GM12878 (cell line): ENCODE results near the gene RNLS. TPM values are rescaled to one million over a fixed set of nuclear protein-coding genes. Genes with fewer than 3 reads are reported as not detected.

ENCODE experiments used
- ATAC-seq: fragments of 200-7000 bp; cut with Tn5 transposase; 3 replicates; pipeline ENCODE4 v1.9.1; 2020; ENCODE audit warnings: mild to moderate bottlenecking, moderate library complexity
- BruUV-seq: library from RNA; stranded (reverse); fragments of 400-500 nt; replicated peaks from 2 replicates; lab custom pipeline; 2021; lab: Mats Ljungman, UMichigan
- CTCF ChIA-PET: fragments of 300-600 bp; sonication (Branson Sonifier 250); formaldehyde crosslinking; extraction: SDS; loops from one replicate; lab custom pipeline; 2021; ENCODE audit warnings: inconsistent platforms; lab: Yijun Ruan, JAX
- POLR2A ChIA-PET: fragments of 350-600 bp; formaldehyde crosslinking; extraction: SDS; loops from one replicate; lab custom pipeline; 2021; ENCODE audit warnings: inconsistent platforms; lab: Charles Lee
- RAD21 ChIA-PET: fragments of 300-600 bp; sonication (Branson Sonifier 250); formaldehyde crosslinking; loops from one replicate; lab custom pipeline; 2023; ENCODE audit warnings: antibody characterized with exemption; ENCODE audit not compliant: unreplicated experiment; lab: Charles Lee
- SMC1A ChIA-PET: fragments of 300-600 bp; sonication (Branson Sonifier 250); formaldehyde crosslinking; loops from one replicate; lab custom pipeline; 2023; ENCODE audit not compliant: unreplicated experiment, uncharacterized antibody; lab: Charles Lee
- DNase-seq: peaks from one replicate; pipeline ENCODE4 v3.0.0-alpha.2; 2011; ENCODE audit warnings: low read depth, low spot score
- FAIRE-seq: peaks from 3 replicates; lab custom pipeline; 2011; peaks lifted over from hg19 to GRCh38; lab: Jason Lieb, UNC
- H2AFZ ChIP-seq: 2 replicates; pipeline ENCODE4 v1.6.0; 2011; ENCODE audit warnings: low read depth, low read length, control low read depth; ENCODE audit not compliant: control insufficient read depth
- H3K27ac ChIP-seq: 2 replicates; pipeline ENCODE4 v1.5.1; 2011; ENCODE audit warnings: control low read depth; ENCODE audit not compliant: control insufficient read depth, insufficient read depth
- H3K27me3 ChIP-seq, 2 experiments: replicated peaks in 1 of 2; 2 replicates each; pipeline versions ENCODE4 v1.6.0 to v1.6.1; 2011; ENCODE audit warnings: low read length in 1 of 2; ENCODE audit not compliant: control insufficient read depth in 2 of 2, insufficient read depth in 2 of 2
- H3K36me3 ChIP-seq, 2 experiments: 2 replicates each; pipeline ENCODE4 v1.5.1; 2011; ENCODE audit warnings: low read length in 1 of 2; ENCODE audit not compliant: control insufficient read depth in 2 of 2, insufficient read depth in 2 of 2
- H3K4me1 ChIP-seq: 2 replicates; pipeline ENCODE4 v1.6.1; 2011; ENCODE audit warnings: mild to moderate bottlenecking, low read length, moderate library complexity, mixed read lengths; ENCODE audit not compliant: control insufficient read depth, insufficient read depth
- H3K4me2 ChIP-seq: 2 replicates; pipeline ENCODE4 v1.6.0; 2011; ENCODE audit warnings: control low read depth; ENCODE audit not compliant: control insufficient read depth, insufficient read depth
- H3K4me3 ChIP-seq: fragments of 200-600 bp; sonication (generic); 2 replicates; pipeline ENCODE4 v1.5.1; 2016
- H3K79me2 ChIP-seq: 2 replicates; pipeline ENCODE4 v1.6.0; 2011; ENCODE audit warnings: low read length; ENCODE audit not compliant: control insufficient read depth, insufficient read depth
- H3K9ac ChIP-seq: 2 replicates; pipeline ENCODE4 v1.8.0; 2011; ENCODE audit warnings: low read length, control low read depth, mixed read lengths; ENCODE audit not compliant: control insufficient read depth, insufficient read depth
- H3K9me3 ChIP-seq: replicated peaks from 3 replicates; pipeline ENCODE4 v1.5.1; 2011; ENCODE audit warnings: mild to moderate bottlenecking, low read length; ENCODE audit not compliant: control insufficient read depth, insufficient read depth
- H4K20me1 ChIP-seq: 2 replicates; pipeline ENCODE4 v1.6.0; 2011; ENCODE audit not compliant: control insufficient read depth, insufficient read depth
- CREB1 ChIP-seq: IDR thresholded peaks from 2 replicates; pipeline ENCODE4 v1.6.1; 2012; ENCODE audit warnings: low read depth, mild to moderate bottlenecking, inconsistent platforms
- NFIC ChIP-seq: IDR thresholded peaks from 2 replicates; pipeline ENCODE4 v1.6.1; 2012; ENCODE audit warnings: low read depth, mild to moderate bottlenecking, inconsistent platforms, low read length, moderate library complexity
- NR2F1 ChIP-seq: fragments of 450-650 bp; conservative IDR thresholded peaks from 2 replicates; pipeline ENCODE4 v1.6.1; 2017; ENCODE audit warnings: mild to moderate bottlenecking
- PAX8 ChIP-seq: fragments of 450-650 bp; IDR thresholded peaks from 2 replicates; pipeline ENCODE4 v1.6.1; 2017; ENCODE audit warnings: mild to moderate bottlenecking, moderate library complexity
- SUPT20H ChIP-seq: IDR thresholded peaks from 2 replicates; pipeline ENCODE4 v1.6.1; 2011; ENCODE audit warnings: low read depth, mild to moderate bottlenecking, low read length, moderate library complexity, borderline replicate concordance; ENCODE audit not compliant: control insufficient read depth
- TCF7 ChIP-seq: IDR thresholded peaks from 2 replicates; pipeline ENCODE4 v1.6.1; 2014; ENCODE audit warnings: antibody characterized with exemption, borderline replicate concordance
- WRNIP1 ChIP-seq: IDR thresholded peaks from 2 replicates; pipeline ENCODE4 v1.6.1; 2011; ENCODE audit warnings: low read depth, low read length, improper control_type of control experiment, borderline replicate concordance
- in situ Hi-C: fragments of 300-500 bp; cut with MboI; formaldehyde crosslinking; loops from 9 replicates; pipeline ENCODE4 v1.14.3; 2018; ENCODE audit warnings: mixed read lengths
- intact Hi-C: fragments of 100-400 bp; cut with micrococcal nuclease; formaldehyde crosslinking; loops from one replicate; pipeline ENCODE4 v1.14.2; 2022; ENCODE audit not compliant: unreplicated experiment
- polyA plus RNA-seq, 11 experiments: library from polyadenylated mRNA; depleted of rRNA in 4 of 11; unstranded in 6 of 11; stranded (reverse) in 5 of 11; fragments of >200 nt; fragmentation: Nextera tagmentation in 4 of 11; fragmentation: Illumina TruSeq in 1 of 11; extraction: Ambion mirVana in 4 of 11; extraction: Trizol in 1 of 11; gene quantifications; 1 replicate in 1 of 11; 2 replicates in 10 of 11; pipeline versions ENCODE4 v1.2.1 to v1.2.3, GENCODE V29; 2011 to 2016; ENCODE audit warnings: inconsistent platforms in 2 of 11, missing spikeins in 2 of 11, low read depth in 1 of 11
- total RNA-seq, 4 experiments: library from RNA; depleted of rRNA in 3 of 4; stranded (reverse); fragments of >200 nt in 3 of 4; fragmentation: Illumina TruSeq in 1 of 4; extraction: Trizol in 1 of 4; gene quantifications; 2 replicates each; pipeline versions ENCODE4 v1.2.1 to v1.2.3, GENCODE V29; 2013 to 2021
- TF ChIP-seq, protein P1 (sequence below): fragments of 450-650 bp; formaldehyde crosslinking; IDR thresholded peaks from 2 replicates; pipeline ENCODE4 v1.4.0; 2020; ENCODE audit warnings: mild to moderate bottlenecking, moderate library complexity
- TF ChIP-seq, protein P2 (sequence below): fragments of 450-650 bp; IDR thresholded peaks from 2 replicates; pipeline ENCODE4 v1.6.1; 2016; ENCODE audit warnings: mild to moderate bottlenecking

Gene RNLS
- total and polyA plus RNA-seq, 10 of the 15 experiments (the other 5 are each of a cell fraction or from before 2014, with no cell fraction given), result 3.4 to 6.7 (median 4.6) TPM

DNA sequence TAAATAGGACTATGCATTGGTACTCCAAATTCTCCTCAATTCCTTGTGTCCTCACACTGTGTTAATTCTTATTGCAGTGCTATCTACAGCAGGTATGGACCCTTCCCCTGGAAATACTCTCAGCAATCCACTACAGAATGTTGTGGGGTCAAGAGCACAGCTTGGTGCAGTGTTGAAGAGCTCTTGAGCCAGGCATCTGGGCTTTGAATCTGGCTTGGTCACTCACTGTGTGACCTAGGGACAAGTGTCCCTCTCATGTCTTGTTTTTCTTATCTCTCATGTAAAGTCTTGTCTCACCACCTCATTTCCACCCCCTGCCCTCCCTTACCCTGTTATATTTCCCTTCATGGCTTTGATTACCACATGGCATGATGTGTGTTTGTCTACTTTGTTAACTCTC, 159.4 kb downstream of the RNLS start:
- DNase-seq, result no peak
- TF ChIP-seq TCF7, result no peak
- TF ChIP-seq SUPT20H, result no peak
- no peak for TF ChIP-seq PAX8
- no peak for TF ChIP-seq CREB1
- TF ChIP-seq NFIC, result no peak
- TF ChIP-seq NR2F1, result no peak
- TF ChIP-seq, protein P1, sequence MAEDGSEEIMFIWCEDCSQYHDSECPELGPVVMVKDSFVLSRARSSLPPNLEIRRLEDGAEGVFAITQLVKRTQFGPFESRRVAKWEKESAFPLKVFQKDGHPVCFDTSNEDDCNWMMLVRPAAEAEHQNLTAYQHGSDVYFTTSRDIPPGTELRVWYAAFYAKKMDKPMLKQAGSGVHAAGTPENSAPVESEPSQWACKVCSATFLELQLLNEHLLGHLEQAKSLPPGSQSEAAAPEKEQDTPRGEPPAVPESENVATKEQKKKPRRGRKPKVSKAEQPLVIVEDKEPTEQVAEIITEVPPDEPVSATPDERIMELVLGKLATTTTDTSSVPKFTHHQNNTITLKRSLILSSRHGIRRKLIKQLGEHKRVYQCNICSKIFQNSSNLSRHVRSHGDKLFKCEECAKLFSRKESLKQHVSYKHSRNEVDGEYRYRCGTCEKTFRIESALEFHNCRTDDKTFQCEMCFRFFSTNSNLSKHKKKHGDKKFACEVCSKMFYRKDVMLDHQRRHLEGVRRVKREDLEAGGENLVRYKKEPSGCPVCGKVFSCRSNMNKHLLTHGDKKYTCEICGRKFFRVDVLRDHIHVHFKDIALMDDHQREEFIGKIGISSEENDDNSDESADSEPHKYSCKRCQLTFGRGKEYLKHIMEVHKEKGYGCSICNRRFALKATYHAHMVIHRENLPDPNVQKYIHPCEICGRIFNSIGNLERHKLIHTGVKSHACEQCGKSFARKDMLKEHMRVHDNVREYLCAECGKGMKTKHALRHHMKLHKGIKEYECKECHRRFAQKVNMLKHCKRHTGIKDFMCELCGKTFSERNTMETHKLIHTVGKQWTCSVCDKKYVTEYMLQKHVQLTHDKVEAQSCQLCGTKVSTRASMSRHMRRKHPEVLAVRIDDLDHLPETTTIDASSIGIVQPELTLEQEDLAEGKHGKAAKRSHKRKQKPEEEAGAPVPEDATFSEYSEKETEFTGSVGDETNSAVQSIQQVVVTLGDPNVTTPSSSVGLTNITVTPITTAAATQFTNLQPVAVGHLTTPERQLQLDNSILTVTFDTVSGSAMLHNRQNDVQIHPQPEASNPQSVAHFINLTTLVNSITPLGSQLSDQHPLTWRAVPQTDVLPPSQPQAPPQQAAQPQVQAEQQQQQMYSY (CRISPR knock-in tag), result no peak
- TF ChIP-seq WRNIP1, result no peak
- TF ChIP-seq, protein P2, sequence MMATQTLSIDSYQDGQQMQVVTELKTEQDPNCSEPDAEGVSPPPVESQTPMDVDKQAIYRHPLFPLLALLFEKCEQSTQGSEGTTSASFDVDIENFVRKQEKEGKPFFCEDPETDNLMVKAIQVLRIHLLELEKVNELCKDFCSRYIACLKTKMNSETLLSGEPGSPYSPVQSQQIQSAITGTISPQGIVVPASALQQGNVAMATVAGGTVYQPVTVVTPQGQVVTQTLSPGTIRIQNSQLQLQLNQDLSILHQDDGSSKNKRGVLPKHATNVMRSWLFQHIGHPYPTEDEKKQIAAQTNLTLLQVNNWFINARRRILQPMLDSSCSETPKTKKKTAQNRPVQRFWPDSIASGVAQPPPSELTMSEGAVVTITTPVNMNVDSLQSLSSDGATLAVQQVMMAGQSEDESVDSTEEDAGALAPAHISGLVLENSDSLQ, result no peak
- Histone ChIP-seq H3K79me2 (no peaks in the 10 kb centered on the region), H3K4me1 (no peaks in the 10 kb centered on the region), H3K9ac (no peak overlapping the region), H2AFZ (no peak overlapping the region), H3K36me3 (no peaks in the 10 kb centered on the region), H3K4me3 (no peak overlapping the region), H3K27me3 (no peaks in the 10 kb centered on the region), H3K9me3 (no peaks in the 10 kb centered on the region), H3K27ac (no peak overlapping the region), H4K20me1 (no peaks in the 10 kb centered on the region), H3K4me2 (no peak overlapping the region)
- CTCF ChIA-PET, result no interaction called here
- POLR2A ChIA-PET, result no interaction called here
- SMC1A ChIA-PET, result no interaction called here
- intact Hi-C loops, result no loop called here
- ATAC-seq, result no peak
- RAD21 ChIA-PET, result no interaction called here
- BruUV-seq, result no TSS peak
- no peak for FAIRE-seq
- in situ Hi-C loops, result no loop called here
